GM18870 (cell line): Measurements from ENCODE around the gene UTS2B.

Experiments
- ATAC-seq: cut with Tn5 transposase; IDR thresholded peaks from one replicate; pipeline ENCODE4 v1.9.1; 2021; ENCODE audit warnings: moderate library complexity; ENCODE audit not compliant: unreplicated experiment

UTS2B gene

DNA sequence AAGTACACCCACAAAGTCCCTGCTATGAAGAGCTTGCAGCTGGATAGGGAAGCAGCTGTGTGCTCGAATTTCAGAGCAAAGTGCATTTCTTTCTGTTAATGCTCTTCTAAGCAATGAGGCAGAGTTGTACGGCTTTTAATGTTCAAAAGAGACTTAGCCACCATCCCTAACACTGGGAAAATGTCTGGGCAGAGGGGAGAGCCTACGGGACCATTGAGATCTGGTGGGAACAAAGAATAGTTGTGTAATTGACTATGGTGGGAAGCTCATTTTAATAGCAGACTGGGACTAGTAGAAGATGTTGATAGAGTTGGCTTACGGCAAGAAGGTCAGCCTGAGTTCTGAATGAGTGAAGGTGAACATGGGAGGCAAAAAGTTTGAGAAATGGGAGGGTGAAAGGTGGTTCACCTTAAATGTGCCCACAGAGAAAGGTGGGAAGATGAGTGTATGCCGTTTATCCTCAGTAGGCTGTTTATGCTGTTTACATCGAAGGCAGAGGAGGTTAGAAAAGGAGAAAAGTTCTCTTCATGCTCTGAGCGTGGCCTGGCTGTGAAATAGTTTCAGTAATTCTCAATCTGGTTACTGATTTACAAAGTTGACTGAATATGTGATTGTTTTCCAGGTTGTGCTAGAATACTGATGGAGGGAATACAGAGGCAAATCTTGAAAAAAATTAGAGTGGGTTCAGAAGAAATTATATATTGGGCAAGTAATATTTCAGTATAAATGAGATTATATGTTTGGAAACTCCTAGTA is 22.9 kb upstream of the UTS2B start:
- peak; percentile 34 for ATAC-seq

GRCh38 chr3:191352014-191352413 is 21.7 kb upstream of the UTS2B start:
- no peak for ATAC-seq

DNA sequence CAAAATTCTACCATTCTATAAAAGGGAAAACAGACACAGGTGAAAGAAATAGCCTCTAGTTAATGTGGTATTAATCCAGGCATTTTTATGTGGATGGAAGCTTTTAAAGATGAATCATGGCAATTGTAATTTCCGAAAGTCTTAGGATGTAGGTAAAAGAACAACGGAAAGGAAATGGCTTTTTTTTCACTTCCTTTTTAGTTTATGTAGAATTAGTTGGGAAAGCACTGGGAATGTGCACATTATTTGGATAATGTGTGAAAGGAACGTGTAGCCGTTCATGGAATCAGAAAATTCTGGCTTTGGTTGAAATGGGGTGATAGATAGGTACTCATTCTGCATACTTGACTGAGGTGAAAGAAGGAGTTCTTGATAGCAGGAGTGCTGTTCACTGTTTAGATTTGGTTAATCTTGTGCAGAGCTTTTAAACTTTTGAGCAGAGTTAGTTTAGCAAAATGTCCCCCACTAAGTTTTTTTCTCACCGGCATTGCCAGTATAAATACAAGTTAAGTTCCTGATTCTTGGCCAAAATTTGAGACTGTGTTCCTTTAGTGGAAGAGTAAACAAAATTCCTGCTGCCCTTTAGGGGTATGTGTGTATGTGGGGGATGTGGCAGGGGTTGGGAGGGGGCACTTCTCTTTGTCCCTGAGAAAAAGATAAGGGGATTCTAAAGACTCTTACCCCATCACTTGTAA is 20.2 kb upstream of the UTS2B start:
- ATAC-seq, result no peak

- ATAC-seq, result peak; percentile 38
Observed at GRCh38 chr3:191348098-191348497, 17.8 kb upstream of the UTS2B start.

GRCh38 chr3:191347228-191347627 is 16.9 kb upstream of the UTS2B start:
- ATAC-seq, result no peak

GRCh38 chr3:191345334-191345733 is 15.0 kb upstream of the UTS2B start:
- no peak for ATAC-seq

GRCh38 chr3:191343913-191344312 is 13.6 kb upstream of the UTS2B start:
- ATAC-seq, result no peak

GRCh38 chr3:191343115-191343514 is 12.8 kb upstream of the UTS2B start:
- no peak for ATAC-seq

DNA sequence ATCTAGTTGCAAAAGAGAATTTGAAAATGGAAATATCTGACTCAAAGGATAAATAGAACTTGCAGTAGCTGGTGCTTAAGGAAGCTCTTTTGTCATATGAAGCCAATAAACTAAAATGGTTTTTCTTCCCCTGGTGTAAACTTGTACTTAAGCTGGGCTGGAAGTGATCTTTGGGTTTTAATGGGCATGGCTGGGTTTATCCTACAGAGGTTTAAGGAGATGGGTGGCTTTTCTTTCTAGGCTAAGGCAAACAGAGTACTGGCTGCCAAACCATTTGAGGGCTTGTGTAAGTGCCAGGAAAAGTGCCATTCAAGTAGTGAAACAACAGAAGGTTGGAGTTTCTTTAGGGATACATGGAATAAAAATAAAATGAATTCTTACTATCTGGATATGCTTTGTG is 12.1 kb upstream of the UTS2B start:
- ATAC-seq, result no peak

GRCh38 chr3:191342006-191342405 is 11.7 kb upstream of the UTS2B start:
- ATAC-seq, result no peak

- no peak for ATAC-seq
Observed at GRCh38 chr3:191340966-191341365, 10.6 kb upstream of the UTS2B start.

DNA sequence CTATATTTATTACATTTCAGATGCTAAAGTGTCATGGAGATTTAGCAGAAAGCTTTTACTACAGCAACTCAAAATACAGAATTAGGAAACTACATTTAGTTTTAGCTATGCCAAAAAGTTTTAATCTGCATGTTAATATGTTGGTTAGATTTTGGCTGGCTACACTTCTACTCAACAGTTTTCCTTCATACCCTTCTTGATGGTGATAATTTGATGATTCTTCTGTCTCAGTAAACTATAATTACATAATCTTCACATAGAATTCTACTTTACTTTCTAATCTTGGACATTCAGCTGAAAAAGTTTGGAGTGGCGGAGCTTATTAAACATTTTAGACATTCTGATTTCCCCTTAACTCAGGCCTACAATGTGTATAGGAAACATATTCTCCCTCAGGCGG is 10.0 kb upstream of the UTS2B start:
- ATAC-seq, result no peak

- no peak for ATAC-seq
Observed at GRCh38 chr3:191339316-191339917, 9.1 kb upstream of the UTS2B start.

DNA sequence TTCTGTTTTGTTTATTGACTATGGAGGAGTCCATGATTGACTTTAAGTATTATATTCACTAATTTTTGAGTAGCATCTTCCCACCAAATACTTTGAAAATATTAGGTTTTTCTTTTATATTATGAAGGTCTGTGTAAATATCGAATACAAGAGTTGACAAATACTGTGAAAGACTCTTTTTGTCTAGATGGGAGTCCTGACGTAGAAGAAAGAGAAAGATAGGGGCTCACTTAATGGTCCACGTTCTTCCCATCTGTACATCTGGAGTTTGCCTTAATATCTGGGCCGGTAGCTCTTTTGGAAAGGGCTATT is 7.8 kb upstream of the UTS2B start:
- ATAC-seq, result no peak

DNA sequence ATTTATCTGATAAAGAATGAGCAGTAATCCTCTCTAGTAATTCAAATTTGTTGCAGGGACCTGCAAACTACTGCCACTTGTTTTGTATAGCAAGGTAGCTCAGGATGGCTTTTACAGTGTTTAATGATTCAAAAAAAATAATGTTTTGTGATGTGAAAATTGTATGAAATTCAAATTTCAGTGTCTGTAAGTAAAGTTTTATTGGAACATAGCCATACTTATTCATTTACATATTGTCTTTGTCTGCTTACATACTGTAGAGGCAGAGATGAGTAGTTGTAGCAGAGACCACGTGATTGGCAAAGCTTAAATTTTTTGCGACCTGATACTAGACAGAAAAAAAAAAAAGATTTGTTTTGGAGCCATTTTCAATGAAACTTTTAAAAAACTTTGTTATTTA is 6.5 kb upstream of the UTS2B start:
- no peak for ATAC-seq

DNA sequence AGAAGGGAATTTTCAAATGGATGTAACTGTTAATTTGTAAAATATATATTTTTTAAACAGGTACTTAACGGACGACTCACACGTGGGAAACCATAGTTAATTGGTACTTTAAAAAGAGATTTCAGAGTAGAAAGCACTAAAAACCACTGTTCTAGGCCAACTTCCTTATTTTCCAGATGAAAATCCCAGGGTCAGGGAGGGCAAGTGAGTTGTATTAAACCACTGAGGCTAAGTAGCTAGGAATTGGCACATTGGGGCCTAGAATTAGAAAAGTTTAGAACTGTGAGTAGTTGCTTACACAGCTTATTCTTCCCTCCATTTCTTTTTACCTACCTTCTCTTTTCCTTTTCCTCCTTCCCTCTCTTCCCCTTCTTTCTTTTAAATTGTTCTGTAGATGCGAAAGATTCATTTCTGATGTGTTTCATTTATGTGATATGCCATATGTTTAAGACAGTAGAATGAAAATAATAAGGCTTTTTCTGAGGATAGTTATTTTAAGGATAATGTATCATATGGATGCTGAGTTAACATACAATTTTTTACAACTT is 4.1 kb upstream of the UTS2B start:
- ATAC-seq, result no peak

DNA sequence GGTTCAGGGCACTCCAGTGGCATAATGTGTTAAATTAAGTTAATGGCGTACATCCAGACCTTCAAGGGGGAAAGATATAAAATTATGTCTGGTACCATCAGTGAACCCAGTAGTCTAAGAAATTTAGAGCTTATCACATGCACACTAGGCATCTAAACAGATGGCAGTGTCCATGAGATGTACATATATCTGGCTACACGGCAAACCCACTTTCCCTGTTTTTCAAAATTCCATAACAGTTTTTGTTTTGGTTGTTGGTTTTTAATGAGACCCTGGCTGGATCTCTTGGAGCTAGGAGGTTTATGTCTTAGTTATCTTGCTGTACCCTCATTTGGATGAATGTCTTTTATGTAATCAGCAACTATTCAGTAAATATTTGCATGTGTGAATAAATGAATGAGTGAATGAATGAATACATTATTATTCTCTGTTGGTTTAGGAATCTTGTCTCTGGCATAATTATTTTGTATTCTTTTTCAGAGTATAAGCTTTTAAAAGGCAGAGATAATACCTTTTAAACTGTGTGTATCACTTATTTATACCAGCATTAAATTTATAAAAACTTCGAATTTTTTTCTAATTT is 3.1 kb upstream of the UTS2B start:
- no peak for ATAC-seq

GRCh38 chr3:191331388-191331787 is 1.1 kb upstream of the UTS2B start:
- ATAC-seq, result no peak

- no peak for ATAC-seq
Observed at GRCh38 chr3:191330530-191331048, 263 bp upstream of the UTS2B start.

DNA sequence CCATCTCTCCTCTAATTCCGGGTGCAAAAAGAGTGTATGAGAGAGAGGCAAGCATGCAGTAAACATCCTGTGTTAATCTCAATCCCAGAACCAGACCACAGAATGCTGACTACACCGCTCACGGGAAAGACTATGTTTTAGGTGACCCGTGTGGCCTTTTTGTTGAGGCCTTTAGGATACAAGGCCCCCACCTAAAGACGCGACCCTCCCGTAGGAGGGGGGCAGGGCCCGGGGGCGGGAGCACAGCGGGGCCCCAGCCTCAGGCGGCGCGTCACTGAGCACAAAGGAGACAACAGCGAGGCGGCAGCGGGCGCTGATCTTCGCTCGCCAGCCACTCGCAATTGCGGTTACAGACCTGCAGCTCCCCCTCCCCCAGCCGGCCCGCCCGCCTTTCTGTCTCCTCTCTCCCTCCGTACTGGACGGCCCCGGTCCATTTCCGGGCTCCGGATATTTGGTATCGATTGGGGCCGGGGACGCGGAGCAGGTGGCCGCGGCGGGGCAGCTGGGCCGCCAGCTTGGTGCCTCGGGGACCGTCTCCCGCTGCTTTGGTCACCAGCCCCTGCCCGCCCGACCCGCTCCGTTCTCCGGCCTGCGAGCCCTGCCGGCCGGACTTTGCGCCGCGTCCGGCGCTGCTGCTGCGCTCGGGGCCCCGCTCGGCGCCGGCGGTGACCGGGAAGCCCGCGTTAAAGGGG is 1.2 kb downstream of the UTS2B start, which contains the start of gene CCDC50:
TSS of gene CCDC50 (plus strand) at position 433 of the 692 bp plus-strand sequence. CDS start 281 bp downstream, outside the sequence.
- peak; percentile 68 for ATAC-seq
